Measurements from ENCODE around the gene DLG5.

Gene DLG5

GRCh38 chr10:77926566-77927401 is at the start of gene DLG5:
Gene DLG5, minus strand, starts transcription at chr10:77926755. Its CDS starts 235 bp downstream, at chr10:77926520.
- no peaks in the 10 kb centered on the region for H3K36me3 Mint-ChIP-seq
- peaks cover 12% of the 10 kb centered on the region for H3K4me1 Mint-ChIP-seq (ENCODE audit: low read depth)
- no peaks in the 10 kb centered on the region for H3K9me3 Mint-ChIP-seq (ENCODE audit: low read depth)
- H3K4me3 Mint-ChIP-seq = peak within 1 kb of the TSS; percentile 84
- no peak within 1 kb of the TSS for H3K27ac Mint-ChIP-seq
- H3K27me3 Mint-ChIP-seq = peaks cover 39% of the 10 kb centered on the region

GRCh38 chr10:77975086-77975666 is 48.6 kb upstream of the DLG5 start:
- Mint-ChIP-seq H3K9me3 (ENCODE audit: low read depth) (no peaks in the 10 kb centered on the region), H3K36me3 (peaks cover 7% of the 10 kb centered on the region), H3K4me3 (no peak overlapping the region)

DNA sequence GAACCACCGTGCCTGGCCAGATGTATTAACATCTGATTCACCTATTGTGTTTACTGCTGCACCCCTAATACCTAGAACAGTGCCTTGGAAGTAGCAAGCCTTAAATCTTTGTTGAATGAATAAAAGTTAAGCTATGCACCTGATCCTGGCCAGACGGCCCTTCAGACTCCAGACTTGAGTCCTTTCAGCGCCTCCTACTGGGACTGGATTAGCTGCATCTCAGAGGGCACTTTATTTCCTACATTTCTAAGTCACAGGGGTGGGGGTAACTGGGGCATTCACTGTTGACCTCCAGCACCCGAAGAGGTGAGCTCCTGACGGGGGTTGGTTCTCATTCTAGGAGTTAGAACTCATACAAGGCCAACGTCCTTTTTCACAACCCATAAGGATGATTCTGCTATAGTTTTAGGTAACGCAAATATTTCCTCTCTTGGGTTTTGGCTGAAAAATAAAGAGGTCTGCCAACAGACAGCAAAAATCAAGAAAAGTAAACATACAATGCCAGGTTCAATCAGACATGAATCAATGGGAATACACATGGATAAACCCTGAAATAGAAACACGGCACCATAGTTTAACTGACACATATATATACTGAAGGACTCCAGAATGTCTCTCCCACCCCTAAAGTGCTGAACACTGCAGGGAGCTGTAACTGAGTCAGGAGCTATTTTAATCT is 48.0 kb upstream of the DLG5 start:
- Mint-ChIP-seq H3K36me3 (peaks cover 7% of the 10 kb centered on the region), H3K4me3 (no peak overlapping the region), H3K27ac (no peak overlapping the region), H3K4me1 (ENCODE audit: low read depth) (peaks cover 11% of the 10 kb centered on the region), H3K27me3 (no peaks in the 10 kb centered on the region), H3K9me3 (ENCODE audit: low read depth) (no peaks in the 10 kb centered on the region)

More at GRCh38 chr10:77975086-77975666, 48.6 kb upstream of the DLG5 start:
- Mint-ChIP-seq H3K4me1 (ENCODE audit: low read depth) (peaks cover 11% of the 10 kb centered on the region), H3K27me3 (no peaks in the 10 kb centered on the region), H3K27ac (no peak overlapping the region)

DNA sequence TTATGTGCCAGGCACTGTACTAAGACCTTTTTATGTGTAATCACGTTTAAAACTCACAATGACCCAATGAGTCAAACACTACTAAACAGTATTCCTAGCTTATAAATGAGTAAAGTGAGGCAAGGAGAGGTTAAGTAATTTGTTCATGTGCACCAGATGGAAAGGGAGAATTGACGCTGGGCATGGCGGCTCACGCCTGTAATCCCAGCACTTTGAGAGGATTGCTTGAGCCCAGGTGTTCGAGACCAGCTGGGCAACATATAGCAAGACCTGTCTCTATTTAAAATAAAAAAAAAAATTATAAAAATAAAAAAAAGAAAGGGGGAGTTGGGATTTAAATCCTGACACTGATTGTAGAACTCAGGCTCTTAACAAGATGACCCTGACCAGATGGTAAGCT is 46.7 kb upstream of the DLG5 start:
- peaks cover 11% of the 10 kb centered on the region for H3K4me1 Mint-ChIP-seq (ENCODE audit: low read depth)
- no peak overlapping the region for H3K27ac Mint-ChIP-seq
- H3K36me3 Mint-ChIP-seq = peaks cover 7% of the 10 kb centered on the region
- H3K27me3 Mint-ChIP-seq = no peaks in the 10 kb centered on the region
- no peak overlapping the region for H3K4me3 Mint-ChIP-seq
- no peaks in the 10 kb centered on the region for H3K9me3 Mint-ChIP-seq (ENCODE audit: low read depth)

DNA sequence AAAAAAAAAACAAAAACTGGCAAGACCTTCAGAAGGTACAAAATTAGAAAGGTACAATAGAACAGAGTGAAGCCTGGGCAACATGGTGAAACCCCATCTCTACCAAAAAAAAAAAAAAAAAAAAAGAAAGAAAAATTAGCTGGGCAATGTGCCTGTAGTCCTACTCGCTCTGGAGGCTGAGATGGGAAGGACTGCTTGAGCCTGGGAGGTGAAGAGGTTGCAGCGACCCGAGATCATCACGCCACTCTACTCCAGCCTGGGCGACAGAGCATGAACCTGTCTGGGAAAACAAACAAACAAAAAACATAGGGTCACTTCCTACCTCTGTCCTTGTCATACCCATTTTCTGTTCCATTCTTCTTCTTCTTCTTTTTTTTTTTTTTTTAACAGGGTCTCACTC is 45.6 kb upstream of the DLG5 start:
- H3K27me3 Mint-ChIP-seq = no peaks in the 10 kb centered on the region
- no peak overlapping the region for H3K4me3 Mint-ChIP-seq
- peak overlapping the region; percentile 72 for H3K27ac Mint-ChIP-seq
- no peaks in the 10 kb centered on the region for H3K9me3 Mint-ChIP-seq (ENCODE audit: low read depth)
- peaks cover 5% of the 10 kb centered on the region for H3K36me3 Mint-ChIP-seq
- H3K4me1 Mint-ChIP-seq (ENCODE audit: low read depth) = peaks cover 11% of the 10 kb centered on the region

DNA sequence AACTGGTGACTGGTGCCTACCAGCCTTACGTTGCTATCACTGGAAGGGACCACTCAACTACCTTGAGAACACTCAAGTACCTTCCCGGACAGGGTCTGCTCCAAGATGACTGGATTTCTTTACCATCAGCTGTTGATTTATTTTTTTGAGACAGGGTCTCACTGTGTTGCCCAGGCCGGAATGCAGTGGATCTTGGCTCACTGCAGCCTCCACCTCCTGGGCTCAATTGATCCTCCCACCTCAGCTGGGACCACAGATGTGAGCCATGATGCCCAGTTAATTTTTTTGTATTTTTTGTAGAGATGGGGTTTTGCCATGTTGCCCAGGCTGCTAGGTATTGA is 45.2 kb upstream of the DLG5 start:
- H3K4me1 Mint-ChIP-seq (ENCODE audit: low read depth) = peaks cover 11% of the 10 kb centered on the region
- no peaks in the 10 kb centered on the region for H3K9me3 Mint-ChIP-seq (ENCODE audit: low read depth)
- H3K27me3 Mint-ChIP-seq = no peaks in the 10 kb centered on the region
- H3K4me3 Mint-ChIP-seq = no peak overlapping the region
- peaks cover 5% of the 10 kb centered on the region for H3K36me3 Mint-ChIP-seq
- H3K27ac Mint-ChIP-seq = peak overlapping the region; percentile 72

GRCh38 chr10:77970869-77971803 is 44.6 kb upstream of the DLG5 start:
- Mint-ChIP-seq H3K9me3 (ENCODE audit: low read depth) (no peaks in the 10 kb centered on the region), H3K27me3 (no peaks in the 10 kb centered on the region), H3K27ac (peak overlapping the region; percentile 72), H3K36me3 (peaks cover 5% of the 10 kb centered on the region), H3K4me3 (no peak overlapping the region), H3K4me1 (ENCODE audit: low read depth) (peaks cover 11% of the 10 kb centered on the region)

DNA sequence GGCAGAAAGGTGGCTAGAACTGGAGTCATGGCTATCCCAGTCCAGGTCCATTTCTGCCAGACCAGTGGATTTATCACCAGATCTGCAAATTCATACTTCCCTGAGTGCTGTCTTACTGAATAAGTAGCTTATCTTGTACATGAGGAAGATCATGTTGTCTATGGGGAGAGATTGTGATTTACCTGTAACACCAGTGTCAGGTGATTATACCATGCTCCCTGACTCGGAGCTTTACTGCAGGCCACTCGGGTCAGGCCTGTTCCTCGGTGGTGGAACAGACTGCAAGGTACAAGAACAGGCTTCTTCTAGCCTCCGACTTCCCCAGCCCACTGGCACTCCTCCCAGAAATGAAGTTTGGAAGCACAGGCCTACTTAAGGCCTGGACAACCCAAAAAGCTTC is 42.6 kb upstream of the DLG5 start:
- Mint-ChIP-seq H3K4me3 (no peak overlapping the region), H3K36me3 (peaks cover 2% of the 10 kb centered on the region)

GRCh38 chr10:77967611-77968022 is 41.1 kb upstream of the DLG5 start:
- H3K27me3 Mint-ChIP-seq = peaks cover 2% of the 10 kb centered on the region
- H3K27ac Mint-ChIP-seq = no peak overlapping the region
- H3K4me1 Mint-ChIP-seq (ENCODE audit: low read depth) = peaks cover 11% of the 10 kb centered on the region
- H3K36me3 Mint-ChIP-seq = peaks cover 2% of the 10 kb centered on the region
- no peaks in the 10 kb centered on the region for H3K9me3 Mint-ChIP-seq (ENCODE audit: low read depth)
- no peak overlapping the region for H3K4me3 Mint-ChIP-seq

More for the DNA sequence above, 42.6 kb upstream of the DLG5 start:
- peaks cover 11% of the 10 kb centered on the region for H3K4me1 Mint-ChIP-seq (ENCODE audit: low read depth)
- H3K27ac Mint-ChIP-seq = no peak overlapping the region
- H3K9me3 Mint-ChIP-seq (ENCODE audit: low read depth) = no peaks in the 10 kb centered on the region
- no peaks in the 10 kb centered on the region for H3K27me3 Mint-ChIP-seq

DNA sequence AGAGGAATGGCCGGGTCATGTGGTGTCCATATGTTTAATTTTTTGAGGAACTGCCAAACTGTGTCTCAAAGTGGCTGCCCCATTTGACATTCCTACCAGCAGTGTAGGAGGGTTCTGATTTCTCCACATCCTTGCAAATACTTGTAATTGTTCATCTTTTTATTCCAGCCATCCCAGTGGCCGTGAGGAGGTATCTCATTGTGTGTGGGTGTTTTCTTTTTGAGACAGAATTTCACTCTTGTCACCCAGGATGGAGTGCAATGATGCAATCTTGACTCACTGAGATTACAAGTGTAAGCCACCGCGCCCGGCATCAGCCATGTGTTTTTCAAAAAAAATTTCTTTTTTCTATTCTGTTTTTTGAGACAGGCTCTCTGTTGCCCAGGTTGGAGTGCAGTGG is 38.7 kb upstream of the DLG5 start:
- peaks cover 2% of the 10 kb centered on the region for H3K27me3 Mint-ChIP-seq
- H3K4me3 Mint-ChIP-seq = no peak overlapping the region
- no peaks in the 10 kb centered on the region for H3K4me1 Mint-ChIP-seq (ENCODE audit: low read depth)
- H3K27ac Mint-ChIP-seq = no peak overlapping the region
- no peaks in the 10 kb centered on the region for H3K9me3 Mint-ChIP-seq (ENCODE audit: low read depth)
- no peaks in the 10 kb centered on the region for H3K36me3 Mint-ChIP-seq

GRCh38 chr10:77964811-77965210 is 38.3 kb upstream of the DLG5 start:
- no peak overlapping the region for H3K4me3 Mint-ChIP-seq
- H3K4me1 Mint-ChIP-seq (ENCODE audit: low read depth) = no peaks in the 10 kb centered on the region
- no peak overlapping the region for H3K27ac Mint-ChIP-seq
- H3K9me3 Mint-ChIP-seq (ENCODE audit: low read depth) = no peaks in the 10 kb centered on the region
- H3K36me3 Mint-ChIP-seq = no peaks in the 10 kb centered on the region
- H3K27me3 Mint-ChIP-seq = peaks cover 2% of the 10 kb centered on the region

DNA sequence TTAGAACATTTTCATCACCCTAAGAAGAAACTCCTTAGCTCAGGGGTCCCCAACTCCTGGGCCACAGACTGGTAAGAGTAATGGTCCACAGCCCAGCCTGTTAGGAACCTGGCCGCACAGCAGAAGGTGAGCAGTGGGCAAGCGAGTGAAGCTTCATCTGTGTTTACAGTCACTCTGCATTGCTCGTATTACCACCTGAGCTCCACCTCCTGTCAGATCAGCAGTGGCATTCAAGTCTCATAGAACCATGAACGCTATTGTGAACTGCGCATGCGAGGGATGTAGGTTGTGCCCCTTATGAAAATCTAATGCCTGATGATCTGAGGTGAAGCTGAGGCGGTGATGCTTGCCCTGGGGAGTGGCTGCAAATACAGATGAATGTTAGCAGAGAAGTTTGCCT is 37.3 kb upstream of the DLG5 start:
- H3K9me3 Mint-ChIP-seq (ENCODE audit: low read depth) = no peaks in the 10 kb centered on the region
- H3K27ac Mint-ChIP-seq = no peak overlapping the region
- H3K27me3 Mint-ChIP-seq = peaks cover 2% of the 10 kb centered on the region
- H3K36me3 Mint-ChIP-seq = no peaks in the 10 kb centered on the region
- H3K4me1 Mint-ChIP-seq (ENCODE audit: low read depth) = no peaks in the 10 kb centered on the region
- no peak overlapping the region for H3K4me3 Mint-ChIP-seq

GRCh38 chr10:77962350-77963146 is 36.0 kb upstream of the DLG5 start:
- no peaks in the 10 kb centered on the region for H3K4me1 Mint-ChIP-seq (ENCODE audit: low read depth)
- peaks cover 2% of the 10 kb centered on the region for H3K27me3 Mint-ChIP-seq
- H3K4me3 Mint-ChIP-seq = no peak overlapping the region
- H3K36me3 Mint-ChIP-seq = no peaks in the 10 kb centered on the region
- H3K27ac Mint-ChIP-seq = no peak overlapping the region
- no peaks in the 10 kb centered on the region for H3K9me3 Mint-ChIP-seq (ENCODE audit: low read depth)

DNA sequence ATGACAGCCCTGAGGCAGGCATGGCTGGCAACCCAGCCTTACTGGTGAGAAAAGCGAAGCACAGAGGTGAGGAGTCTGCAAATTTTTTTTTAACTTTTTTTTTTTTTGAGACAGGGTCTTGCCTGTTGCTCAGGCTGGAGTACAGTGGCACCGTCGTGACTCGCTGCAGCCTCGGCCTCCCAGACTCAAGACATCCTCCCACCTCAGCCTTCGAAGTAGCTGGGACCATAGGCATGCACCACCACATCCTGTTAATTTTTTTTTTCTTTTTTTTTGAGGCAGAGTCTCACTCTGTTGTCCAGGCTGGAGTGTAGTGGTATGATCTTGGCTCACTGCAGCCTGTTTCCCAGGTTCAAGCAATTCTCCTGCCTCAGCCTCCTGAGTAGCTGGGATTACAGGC is 35.1 kb upstream of the DLG5 start:
- Mint-ChIP-seq H3K27me3 (peaks cover 2% of the 10 kb centered on the region), H3K27ac (no peak overlapping the region), H3K9me3 (ENCODE audit: low read depth) (no peaks in the 10 kb centered on the region), H3K36me3 (no peaks in the 10 kb centered on the region), H3K4me3 (no peak overlapping the region), H3K4me1 (ENCODE audit: low read depth) (no peaks in the 10 kb centered on the region)

Measured in activated naive CD8-positive, alpha-beta T cell (primary cell).